Amniotic stem cell (primary cell): Measurements from ENCODE around the gene MORN4.
"Not testable (repeated sequence)": the region's sequence is repeated elsewhere in the genome, so short reads cannot be mapped to it uniquely, and the experiment has no call there.

Experiments used
- DNase-seq: peaks from one replicate; lab custom pipeline; 2025; lab: John Stamatoyannopoulos, UW

Gene MORN4

DNA sequence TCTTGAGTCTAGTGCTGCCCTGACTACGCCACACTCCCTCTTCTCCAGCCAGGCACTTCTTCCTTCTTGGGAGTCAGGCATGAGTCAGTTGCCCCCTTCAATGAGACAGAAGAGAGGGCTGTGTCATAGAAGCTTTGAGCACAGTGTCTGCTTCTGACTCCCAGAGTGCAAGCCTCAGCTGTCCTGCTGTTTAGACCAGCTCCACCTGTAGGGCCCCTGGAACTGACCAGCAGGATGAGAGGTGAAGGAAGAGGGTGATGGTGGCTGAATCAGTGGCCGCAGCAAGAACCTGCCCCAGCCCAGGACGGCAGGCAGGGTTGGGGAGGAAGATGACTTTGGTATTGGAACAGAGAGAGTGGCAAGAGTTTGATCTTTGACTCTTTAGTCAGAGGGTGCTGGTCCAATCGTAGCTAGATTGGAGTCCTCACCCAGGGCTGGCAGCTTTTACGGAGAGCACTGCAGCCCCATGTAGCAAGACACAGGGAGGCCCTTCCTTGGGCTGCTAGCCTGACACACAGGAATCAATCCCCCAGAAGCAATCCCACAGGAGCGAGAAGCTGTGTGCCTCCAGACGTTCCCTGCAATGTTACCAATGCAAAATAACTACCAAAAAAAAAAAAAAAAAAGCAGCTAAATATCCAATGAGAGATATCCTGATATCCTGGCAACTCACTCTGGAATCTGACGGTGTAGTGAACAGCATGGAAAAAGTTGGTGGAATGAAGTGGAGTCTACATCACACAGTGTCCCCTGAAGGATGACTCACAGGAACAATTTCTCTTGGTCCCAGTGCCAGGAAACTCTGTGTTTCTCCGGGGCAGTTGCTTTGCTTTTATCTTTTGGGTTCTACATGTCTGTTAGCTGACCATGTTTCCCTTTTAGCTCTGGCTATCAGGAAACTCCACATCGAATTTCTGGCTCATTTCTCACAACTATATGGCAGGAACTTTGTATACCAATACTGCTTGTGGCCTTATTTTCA, 36.9 kb downstream of the MORN4 start:
- DNase-seq, result peak; percentile 51

DNA sequence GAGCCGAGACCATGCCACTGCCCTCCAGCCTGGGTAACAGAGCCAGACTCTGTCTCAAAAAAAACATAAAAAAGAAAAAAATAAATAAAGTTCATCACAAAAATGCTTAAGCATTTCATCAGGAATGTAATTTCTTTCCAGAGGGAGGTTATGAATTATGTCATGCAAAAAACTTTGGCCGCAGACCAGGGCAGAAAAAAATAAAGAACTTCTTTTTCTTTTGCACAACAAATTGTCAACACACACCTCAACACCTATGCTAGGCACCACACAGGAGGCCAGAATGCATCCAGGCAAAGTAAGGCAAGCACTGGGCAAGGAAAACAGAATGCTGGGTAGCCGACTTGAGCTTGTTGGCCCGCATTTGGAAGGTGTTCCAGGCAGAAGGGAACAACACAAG, 39.9 kb downstream of the MORN4 start:
- DNase-seq, result no peak

GRCh38 chr10:97590748-97591495, 42.4 kb downstream of the MORN4 start:
- DNase-seq, result no peak

DNA sequence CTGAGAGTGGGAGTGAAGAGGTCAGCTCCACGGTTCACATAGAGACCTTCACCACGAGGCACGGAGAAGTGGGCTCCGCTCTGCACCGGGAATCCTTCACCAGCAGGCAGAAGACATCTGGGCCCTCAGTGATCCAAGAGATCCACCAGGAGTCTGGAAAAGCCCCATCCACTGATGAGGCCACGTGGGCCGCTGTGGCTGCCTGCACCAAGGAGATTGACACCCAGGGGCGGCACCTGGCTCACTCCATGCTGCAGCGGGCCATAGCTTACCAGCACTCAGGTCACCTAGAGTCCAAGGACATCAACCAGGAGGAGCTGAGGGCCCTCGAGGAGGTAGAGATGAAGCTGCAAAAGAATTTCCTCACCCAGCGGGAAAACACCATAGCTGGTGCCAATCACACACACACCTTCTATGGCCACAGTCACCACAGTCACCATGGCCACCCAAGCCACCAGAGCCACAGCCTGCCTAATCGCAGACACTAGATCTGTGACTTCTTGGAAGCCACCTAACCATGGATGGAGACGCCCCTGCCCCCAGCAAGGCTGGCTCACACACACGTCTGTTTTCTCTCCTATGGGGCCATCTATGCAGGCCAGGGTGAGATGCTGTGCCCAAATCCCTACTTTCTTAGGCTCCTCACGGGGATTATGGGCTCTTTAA, 43.1 kb downstream of the MORN4 start:
- DNase-seq, result no peak

DNA sequence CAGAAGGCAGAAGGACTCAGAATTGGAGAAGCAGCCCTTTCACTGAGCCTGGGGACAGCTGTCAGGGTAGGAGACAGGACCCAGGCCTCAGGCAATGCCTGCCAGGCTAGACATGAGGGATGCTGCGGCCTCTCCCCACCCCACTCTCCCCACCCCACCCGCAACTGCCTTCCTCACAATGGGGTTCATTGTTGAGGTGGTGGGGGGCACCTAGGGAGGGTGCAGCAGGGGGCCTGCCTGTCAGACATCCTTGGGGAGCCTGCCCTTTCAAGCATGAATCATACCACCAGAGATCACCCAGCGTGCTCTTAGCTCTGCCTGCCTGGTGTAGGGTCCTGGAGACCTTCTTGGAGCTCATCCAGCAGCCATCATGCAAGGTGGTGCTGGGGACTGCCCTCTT, 43.8 kb downstream of the MORN4 start, which contains the start of gene C10orf62:
C10orf62 (plus strand) TSS at position 243 of the 400 bp plus-strand sequence. CDS start 177 bp downstream, outside the sequence.
- no peak for DNase-seq

DNA sequence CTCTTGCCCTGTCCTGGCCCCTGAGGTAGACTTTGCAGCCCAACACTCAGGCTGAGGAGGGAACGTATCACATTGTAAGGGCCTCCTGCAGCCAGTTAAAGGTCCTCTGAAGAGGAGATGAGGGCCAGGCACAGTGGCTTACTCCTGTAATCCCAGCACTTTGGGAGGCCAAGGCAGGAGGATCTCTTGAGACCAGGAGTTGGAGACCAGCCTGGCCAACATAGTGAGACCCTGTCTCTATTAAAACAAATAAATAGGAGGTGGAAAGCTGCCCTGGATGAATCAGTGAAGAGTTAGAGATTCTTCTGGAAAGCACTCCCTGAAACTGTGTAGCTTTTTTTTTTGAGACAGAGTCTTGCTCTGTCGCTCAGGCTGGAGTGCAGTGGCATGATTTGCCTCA, 46.1 kb downstream of the MORN4 start:
- DNase-seq, result no peak

- DNase-seq, result no peak
These were observed 47.9 kb downstream of the MORN4 start for GRCh38 chr10:97585439-97585811.

DNA sequence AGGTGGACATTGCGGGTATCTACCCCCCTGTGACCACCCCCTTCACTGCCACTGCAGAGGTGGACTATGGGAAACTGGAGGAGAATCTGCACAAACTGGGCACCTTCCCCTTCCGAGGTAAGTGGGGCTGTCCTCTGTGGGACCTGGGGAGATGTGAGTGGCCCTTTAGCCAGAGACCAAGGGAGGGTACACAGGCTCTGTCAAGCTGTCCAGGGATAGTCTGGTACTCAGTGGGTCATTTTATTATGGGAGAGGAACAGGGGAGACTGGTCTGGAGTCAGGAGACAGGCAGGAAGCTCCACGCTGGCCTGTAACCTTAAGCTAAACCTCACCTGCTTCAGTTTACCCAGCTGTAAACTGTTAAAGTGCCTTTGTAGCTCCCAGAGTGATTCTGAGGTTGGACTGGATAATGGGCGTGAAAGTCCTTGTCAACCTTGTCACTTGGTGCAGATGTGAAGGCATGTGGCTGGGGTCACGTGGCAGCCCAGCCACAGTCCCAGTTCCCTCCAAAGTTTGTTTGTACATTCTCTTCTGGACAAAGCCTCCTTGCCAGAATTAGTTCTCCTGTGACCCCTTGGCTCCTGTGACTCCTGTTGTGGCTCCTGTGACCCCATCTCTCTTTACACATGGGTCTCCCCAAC, 48.4 kb downstream of the MORN4 start:
- no peak for DNase-seq

DNA sequence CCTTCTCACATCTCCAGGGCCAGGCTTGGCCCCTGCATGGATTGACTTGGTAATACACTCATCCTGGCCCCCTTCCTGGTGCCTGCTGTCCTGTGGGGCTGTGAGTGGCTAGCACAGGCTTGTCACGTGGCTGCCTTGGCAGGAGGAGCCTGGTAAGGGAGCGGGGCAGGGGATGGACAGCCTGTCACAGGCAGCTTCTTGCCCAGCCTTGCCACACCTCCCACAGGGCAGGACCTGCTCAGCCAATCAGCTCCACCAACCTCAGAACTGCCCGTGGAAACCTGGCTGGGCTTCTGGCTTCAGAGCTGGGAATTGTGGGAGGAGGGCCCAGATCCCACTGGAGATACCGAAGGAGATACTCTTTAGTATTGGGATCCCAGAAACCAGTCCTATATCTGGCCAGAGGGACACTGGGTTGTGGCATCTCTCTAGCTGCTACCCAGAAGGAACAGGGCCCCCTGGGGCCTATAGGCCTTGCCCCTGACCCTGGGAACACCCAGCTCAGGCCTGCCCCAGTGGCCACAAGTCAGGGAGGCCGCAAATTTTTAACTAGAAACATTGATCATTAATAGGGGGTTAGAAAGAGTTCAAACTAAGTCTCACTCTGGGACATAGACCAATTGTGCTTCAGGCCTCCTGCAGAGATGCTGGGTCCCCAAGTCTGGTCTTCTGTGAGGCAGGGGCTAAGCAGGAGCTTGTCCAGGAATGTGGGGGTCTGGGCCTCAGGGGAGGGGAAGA, 49.1 kb downstream of the MORN4 start, which contains the start of gene HOGA1:
HOGA1 (plus strand) TSS at position 330 of the 738 bp plus-strand sequence; CDS start at position 645, 315 bp downstream.
- DNase-seq, result no peak

- DNase-seq, result no peak
These were observed 49.8 kb downstream of the MORN4 start for GRCh38 chr10:97583476-97583875.

- DNase-seq, result no peak
These were observed 51.1 kb downstream of the MORN4 start for GRCh38 chr10:97582169-97582568.

DNA sequence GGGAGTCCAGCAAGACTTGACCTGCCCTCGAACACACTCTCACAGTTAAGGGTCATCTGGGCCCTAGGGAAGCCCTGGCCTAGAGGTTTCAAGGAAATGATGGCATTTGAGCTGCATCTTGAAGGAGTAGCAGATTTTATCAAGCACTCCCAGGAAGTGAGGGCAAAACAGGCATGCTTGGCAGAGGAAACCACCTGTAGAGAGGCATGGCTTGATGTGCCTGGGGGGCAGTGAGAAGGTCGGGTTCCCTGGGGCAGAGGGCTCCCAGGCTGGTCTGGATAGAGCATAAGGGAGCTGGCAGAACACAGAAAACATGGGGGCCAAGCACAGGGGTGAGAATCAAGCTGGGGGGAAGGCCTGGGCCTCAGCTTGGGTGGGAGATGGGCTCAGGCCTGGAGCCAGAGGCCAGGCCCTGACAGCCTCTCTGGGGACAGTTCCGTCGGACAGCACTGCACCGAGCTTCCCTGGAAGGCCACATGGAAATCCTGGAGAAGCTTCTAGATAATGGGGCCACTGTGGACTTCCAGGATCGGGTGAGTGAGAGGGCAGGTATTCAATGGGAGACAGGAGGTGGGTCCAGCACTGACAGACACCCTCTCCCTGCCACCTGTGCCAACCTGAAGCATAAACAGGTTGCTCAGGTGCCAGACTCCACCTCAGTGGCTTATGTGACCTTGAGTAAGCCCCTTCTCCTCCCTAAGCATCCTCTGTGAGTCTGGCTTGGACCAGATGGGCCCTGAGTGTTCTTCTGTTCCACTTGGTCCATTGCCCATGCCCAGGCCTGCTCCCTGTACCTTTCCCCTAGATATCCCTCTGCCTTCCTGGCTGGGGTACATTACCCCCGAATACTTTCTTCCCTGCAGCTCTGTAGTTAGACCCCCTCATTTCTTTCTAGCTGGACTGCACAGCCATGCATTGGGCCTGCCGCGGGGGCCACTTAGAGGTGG, 52.6 kb downstream of the MORN4 start:
- DNase-seq, result no peak

DNA sequence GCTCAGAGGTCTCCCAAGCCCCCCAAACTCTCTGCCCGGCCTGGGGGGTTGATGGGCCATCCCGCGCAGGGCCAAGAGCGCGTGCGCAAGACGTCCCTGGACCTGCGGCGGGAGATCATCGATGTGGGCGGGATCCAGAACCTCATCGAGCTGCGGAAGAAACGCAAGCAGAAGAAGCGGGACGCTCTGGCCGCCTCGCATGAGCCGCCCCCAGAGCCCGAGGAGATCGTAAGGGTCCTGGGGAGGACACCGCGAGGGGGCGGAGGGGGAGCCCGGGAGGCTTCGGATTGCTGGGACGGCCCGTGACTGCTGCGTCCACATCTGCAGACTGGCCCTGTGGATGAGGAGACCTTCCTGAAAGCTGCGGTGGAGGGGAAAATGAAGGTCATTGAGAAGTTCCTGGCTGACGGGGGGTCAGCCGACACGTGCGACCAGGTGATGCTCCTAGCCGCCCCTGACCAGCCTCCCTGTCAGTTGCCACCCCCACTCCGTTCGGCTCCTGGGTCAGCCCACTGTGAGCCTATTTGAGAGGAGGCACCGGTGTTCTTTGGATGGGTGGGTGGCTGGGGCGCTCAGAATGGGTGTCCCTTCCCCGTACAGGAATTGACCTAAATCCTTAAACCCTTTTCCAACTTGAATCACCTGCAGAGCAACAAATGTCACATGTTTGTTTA, 55.0 kb downstream of the MORN4 start:
- DNase-seq, result no peak

DNA sequence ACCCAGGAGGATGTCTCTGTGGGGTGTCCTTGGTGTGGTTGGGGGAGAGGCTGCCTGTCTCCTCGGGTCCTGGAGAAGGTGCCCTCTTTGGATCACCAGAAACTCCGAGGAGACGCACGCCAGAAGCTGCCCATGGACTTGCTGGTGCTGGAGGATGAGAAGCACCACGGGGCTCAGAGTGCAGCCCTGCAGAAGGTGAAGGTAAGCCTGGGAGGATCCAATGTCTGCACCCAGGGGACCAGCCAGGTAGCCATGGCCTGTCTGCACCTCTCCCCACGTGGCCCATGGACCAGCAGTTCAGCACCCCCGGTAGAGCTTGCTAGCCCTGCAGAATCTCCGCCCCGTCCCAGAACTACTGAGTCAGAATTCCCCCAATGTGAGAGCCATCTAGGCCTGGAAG, 55.6 kb downstream of the MORN4 start:
- no peak for DNase-seq

DNA sequence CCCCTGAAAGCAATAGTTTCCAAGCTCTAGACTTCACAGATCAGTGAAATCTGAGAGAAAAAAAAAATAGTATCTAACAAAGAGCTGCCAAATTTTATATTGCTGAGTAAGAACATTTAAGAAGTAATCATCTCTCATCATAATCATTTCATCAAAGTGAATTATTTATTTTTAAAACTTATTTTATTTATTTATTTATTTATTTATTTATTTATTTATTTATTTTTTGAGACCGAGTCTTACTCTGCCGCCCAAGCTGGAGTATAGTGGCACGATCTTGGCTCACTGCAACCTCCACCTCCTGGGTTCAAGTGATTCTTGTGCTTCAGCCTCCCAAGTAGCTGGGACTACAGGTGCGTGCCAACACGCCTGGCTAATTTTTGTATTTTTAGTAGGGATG, 56.8 kb downstream of the MORN4 start:
- DNase-seq, result not testable (repeated sequence)

DNA sequence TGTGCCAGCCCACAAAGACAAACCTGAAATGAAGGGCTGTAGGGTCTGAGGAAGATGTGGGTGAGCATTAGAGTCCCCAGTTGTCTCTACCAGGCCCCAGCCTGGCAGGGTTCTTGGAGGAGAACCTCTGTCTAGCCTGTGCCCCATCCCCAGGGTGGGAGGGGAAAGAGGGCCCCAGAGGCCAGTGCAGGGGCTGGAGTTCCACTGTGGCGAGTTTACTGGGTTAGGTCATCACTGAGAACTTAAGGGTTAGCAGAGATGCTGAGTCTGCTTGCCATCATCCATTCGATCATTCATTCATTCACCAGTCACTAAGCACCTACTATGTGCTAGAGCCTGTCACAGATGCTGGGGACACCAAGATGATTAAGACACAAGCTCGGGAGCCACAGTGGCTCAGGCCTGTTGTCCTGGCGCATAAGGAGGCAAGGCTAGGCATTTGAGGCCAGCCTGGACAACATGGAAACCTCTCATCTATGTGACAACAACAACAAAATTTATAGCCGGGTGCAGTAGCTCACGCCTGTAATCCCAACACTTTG, 58.1 kb downstream of the MORN4 start:
- no peak for DNase-seq

GRCh38 chr10:97574374-97575126, 58.8 kb downstream of the MORN4 start:
- peak; percentile 76 for DNase-seq

DNA sequence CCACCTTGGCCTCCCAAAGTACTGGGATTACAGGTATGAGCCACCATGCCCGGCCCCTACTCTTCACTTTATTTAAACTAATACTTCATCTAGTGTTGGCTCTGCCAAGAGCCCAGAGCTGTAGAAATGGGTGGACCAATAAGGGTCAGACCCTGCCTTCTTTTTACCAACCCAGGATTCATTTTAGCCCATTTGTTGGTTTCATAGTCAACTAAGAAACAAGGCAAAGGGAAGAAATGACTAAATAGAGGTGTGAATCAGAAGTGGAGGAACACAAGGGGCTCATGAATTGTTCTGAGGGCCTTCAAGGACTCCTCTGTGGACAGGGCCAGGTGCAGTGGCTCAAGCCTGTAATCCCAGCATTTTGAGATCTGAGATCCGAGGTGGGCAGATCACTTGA, 59.6 kb downstream of the MORN4 start:
- no peak for DNase-seq
